SK-N-SH treated with all-trans-retinoic acid at 6 μM for 48 hours (cell line): ENCODE measurements around the gene RECQL5.

Experiments
- ARNTL ChIP-seq: fragments of 450-650 bp; formaldehyde crosslinking; IDR thresholded peaks from 2 replicates; pipeline ENCODE4 v1.5.0; 2020; ENCODE audit warnings: low read depth, mild to moderate bottlenecking, moderate library complexity, borderline replicate concordance
- ISL1 ChIP-seq: fragments of 250-450 bp; sonication (Bioruptor Pico); IDR thresholded peaks from 2 replicates; pipeline ENCODE4 v2.1.2; 2022; ENCODE audit warnings: mild to moderate bottlenecking, moderate library complexity
- OSR1 ChIP-seq: fragments of 250-450 bp; sonication (Bioruptor Pico); IDR thresholded peaks from 2 replicates; pipeline ENCODE4 v1.8.0; 2022; ENCODE audit warnings: moderate library complexity, mild to moderate bottlenecking, inconsistent platforms

DNA sequence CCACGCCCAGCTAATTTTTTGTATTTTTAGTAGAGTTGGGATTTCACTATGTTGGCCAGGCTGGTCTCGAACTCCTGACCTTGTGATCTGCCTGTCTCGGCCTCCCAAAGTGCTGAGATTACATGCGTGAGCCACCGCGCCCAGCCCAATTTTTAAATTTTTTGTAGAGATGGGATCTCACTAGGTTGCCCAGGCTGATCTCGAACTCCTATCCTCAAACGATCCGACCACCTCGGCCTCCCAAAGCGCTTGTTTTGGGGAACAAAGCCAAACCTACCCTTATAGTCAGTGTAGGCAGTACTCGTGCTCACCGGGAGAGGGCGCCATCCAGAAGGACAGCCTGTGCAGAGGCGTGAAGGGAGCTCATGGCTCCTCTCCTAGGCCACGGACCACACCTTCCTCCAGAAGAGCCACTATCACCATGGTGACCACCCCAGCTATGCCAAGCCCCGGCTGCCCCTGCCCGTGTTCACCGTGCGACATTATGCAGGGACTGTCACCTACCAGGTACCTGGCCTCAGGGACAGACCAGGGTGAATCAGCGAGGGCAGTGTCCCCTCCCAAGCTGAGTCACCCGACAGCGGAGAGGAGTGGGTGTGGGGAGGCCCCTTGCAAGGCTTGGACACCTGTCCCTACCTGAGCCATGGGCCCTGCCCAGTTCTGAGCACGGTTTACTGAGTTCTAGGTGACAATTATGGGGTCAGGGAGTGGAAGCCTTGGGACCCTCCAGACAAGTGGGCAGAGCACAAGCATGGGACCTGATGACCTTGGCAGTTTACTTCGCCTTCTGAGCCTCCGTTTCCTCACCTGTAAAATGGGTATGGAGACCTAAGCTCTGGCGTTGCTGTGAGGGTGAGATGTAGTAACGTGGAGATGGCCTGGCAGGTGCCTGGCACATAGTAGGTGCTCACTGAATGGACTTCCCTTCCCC, 65.6 kb downstream of the RECQL5 start:
- TF ChIP-seq OSR1 (no peak), ISL1 (no peak), ARNTL (CRISPR knock-in tag) (no peak)
